8988T (cell line): ENCODE results near the gene SLC1A1.
"Not testable (repeated sequence)": the region's sequence is repeated elsewhere in the genome, so short reads cannot be mapped to it uniquely, and the experiment has no call there.

ENCODE experiments used
- DNase-seq: peaks from one replicate; pipeline ENCODE4 v3.0.0; 2011

Gene SLC1A1

GRCh38 chr9:4581861-4582565 is 91.7 kb downstream of the SLC1A1 start:
- no peak for DNase-seq

GRCh38 chr9:4583001-4583400 is 92.7 kb downstream of the SLC1A1 start:
- DNase-seq: no peak

- no peak for DNase-seq
Observed at GRCh38 chr9:4584636-4585035, 94.4 kb downstream of the SLC1A1 start.

GRCh38 chr9:4585135-4585534 is 94.9 kb downstream of the SLC1A1 start:
- DNase-seq: no peak

- DNase-seq: no peak
Observed at GRCh38 chr9:4588721-4589120, 98.5 kb downstream of the SLC1A1 start.

- no peak for DNase-seq
Observed at GRCh38 chr9:4590430-4591122, 100.3 kb downstream of the SLC1A1 start.

GRCh38 chr9:4591123-4591500 is 100.8 kb downstream of the SLC1A1 start:
- no peak for DNase-seq

GRCh38 chr9:4592295-4592694 is 102.0 kb downstream of the SLC1A1 start:
- DNase-seq: no peak

GRCh38 chr9:4592886-4593285 is 102.6 kb downstream of the SLC1A1 start:
- no peak for DNase-seq

- DNase-seq: no peak
Observed at GRCh38 chr9:4594545-4594944, 104.3 kb downstream of the SLC1A1 start.

- DNase-seq: no peak
Observed at GRCh38 chr9:4594994-4595393, 104.7 kb downstream of the SLC1A1 start.

- DNase-seq: no peak
Observed at GRCh38 chr9:4596165-4596922, 106.1 kb downstream of the SLC1A1 start.

- DNase-seq: no peak
Observed at GRCh38 chr9:4600368-4600767, 110.1 kb downstream of the SLC1A1 start.

- no peak for DNase-seq
Observed at GRCh38 chr9:4603830-4604229, 113.6 kb downstream of the SLC1A1 start.

GRCh38 chr9:4604678-4605095 is 114.4 kb downstream of the SLC1A1 start:
- DNase-seq: no peak

GRCh38 chr9:4606033-4606432 is 115.8 kb downstream of the SLC1A1 start:
- not testable (repeated sequence) for DNase-seq

- no peak for DNase-seq
Observed at GRCh38 chr9:4614627-4615026, 124.4 kb downstream of the SLC1A1 start.

- DNase-seq: no peak
Observed at GRCh38 chr9:4615251-4615650, 125.0 kb downstream of the SLC1A1 start.

- no peak for DNase-seq
Observed at GRCh38 chr9:4615778-4616177, 125.5 kb downstream of the SLC1A1 start.

- DNase-seq: no peak
Observed at GRCh38 chr9:4617752-4618151, 127.5 kb downstream of the SLC1A1 start.

GRCh38 chr9:4618700-4619099 is 128.4 kb downstream of the SLC1A1 start:
- no peak for DNase-seq

- DNase-seq: no peak
Observed at GRCh38 chr9:4620057-4620765, 129.9 kb downstream of the SLC1A1 start.

- DNase-seq: no peak
Observed at GRCh38 chr9:4620881-4621555, 130.8 kb downstream of the SLC1A1 start.
